HG03175 (cell line): Measurements from ENCODE around the gene TNFSF12.

ENCODE experiments used
- ATAC-seq: cut with Tn5 transposase; IDR thresholded peaks from one replicate; pipeline ENCODE4 v1.9.1; 2021; ENCODE audit warnings: mild to moderate bottlenecking, moderate library complexity; ENCODE audit not compliant: unreplicated experiment

TNFSF12 gene

GRCh38 chr17:7541074-7541621, 7.7 kb upstream of the TNFSF12 start:
- no peak for ATAC-seq

- ATAC-seq, result no peak
Measured at GRCh38 chr17:7544911-7545310, 3.9 kb upstream of the TNFSF12 start.

GRCh38 chr17:7549401-7550055, 670 bp downstream of the TNFSF12 start:
- peak; percentile 31 for ATAC-seq

- ATAC-seq, result no peak
Measured at GRCh38 chr17:7550344-7550743, 1.5 kb downstream of the TNFSF12 start.

GRCh38 chr17:7551396-7551795, 2.5 kb downstream of the TNFSF12 start:
- no peak for ATAC-seq

GRCh38 chr17:7552621-7553051, 3.8 kb downstream of the TNFSF12 start:
- no peak for ATAC-seq

- ATAC-seq, result no peak
Measured at GRCh38 chr17:7553356-7553755, 4.5 kb downstream of the TNFSF12 start.

- ATAC-seq, result no peak
Measured at GRCh38 chr17:7555320-7555948, 6.6 kb downstream of the TNFSF12 start.

GRCh38 chr17:7556627-7557026, 7.8 kb downstream of the TNFSF12 start:
- no peak for ATAC-seq

GRCh38 chr17:7557147-7557764, 8.4 kb downstream of the TNFSF12 start:
- ATAC-seq, result no peak

GRCh38 chr17:7557775-7558543, 9.1 kb downstream of the TNFSF12 start:
- peak; percentile 33 for ATAC-seq

- ATAC-seq, result no peak
Measured at GRCh38 chr17:7558544-7559319, 9.9 kb downstream of the TNFSF12 start, which contains the start of gene TNFSF13. TSS of gene TNFSF13 (plus strand) at chr17:7558750. CDS start at chr17:7559040, 290 bp downstream.

- ATAC-seq, result no peak
Measured at GRCh38 chr17:7559320-7560171, 10.7 kb downstream of the TNFSF12 start.

- ATAC-seq, result no peak
Measured at GRCh38 chr17:7560172-7561027, 11.5 kb downstream of the TNFSF12 start.

- ATAC-seq, result peak; percentile 46
Measured at GRCh38 chr17:7561028-7561575, 12.2 kb downstream of the TNFSF12 start.

GRCh38 chr17:7561589-7562207, 12.8 kb downstream of the TNFSF12 start, which contains the start of gene SENP3:
TSS of gene SENP3 (plus strand) at chr17:7561919. CDS start at chr17:7563077, 1,158 bp downstream.
- ATAC-seq, result peak; percentile 59

GRCh38 chr17:7562208-7562605, 13.3 kb downstream of the TNFSF12 start:
- peak; percentile 3 for ATAC-seq
